Measurements from ENCODE around the gene PAN2. TPM values are rescaled to one million over a fixed set of nuclear protein-coding genes. Genes with fewer than 3 reads are reported as not detected.

Gene PAN2
- total RNA-seq, 1 experiment from 2014 or later, result 35.4 TPM

GRCh38 chr12:56351325-56351724 lies 17.5 kb upstream of the PAN2 start:
- H2AK5ac ChIP-seq (ENCODE audit: insufficient read length, low read length), result no peak overlapping the region
- no peak overlapping the region for H2BK5ac ChIP-seq (ENCODE audit: insufficient read length, low read length)
- H3K23ac ChIP-seq (ENCODE audit: insufficient read length, low read depth, low read length), result no peak overlapping the region
- no peaks in the 10 kb centered on the region for H4K20me1 ChIP-seq (ENCODE audit: control insufficient read depth, insufficient read depth, insufficient read length)
- no peaks in the 10 kb centered on the region for H3K27me3 ChIP-seq (ENCODE audit: insufficient read depth, low read length)
- no peaks in the 10 kb centered on the region for H3K79me1 ChIP-seq (ENCODE audit: insufficient read depth, low read depth, low read length, poor library complexity, severe bottlenecking)
- H2BK120ac ChIP-seq (ENCODE audit: low read depth, low read length, poor library complexity, severe bottlenecking), result no peak overlapping the region
- H3K4me1 ChIP-seq (ENCODE audit: insufficient read depth, low read length), result no peaks in the 10 kb centered on the region
- peaks cover 19 to 82% (median 73%) of the 10 kb centered on the region in 3 experiments; a peak in 6 of 7 replicates for H3K36me3 Mint-ChIP-seq (ENCODE audit: insufficient read depth in 1 of 3, low read depth in 3 of 3)
- no peak for DNase-seq
- H3T11ph ChIP-seq (ENCODE audit: low read length), result no peak overlapping the region
- no peak overlapping the region for H3K4ac ChIP-seq (ENCODE audit: low read depth, low read length)
- no peaks in the 10 kb centered on the region for H3K79me2 ChIP-seq (ENCODE audit: insufficient read depth, low read length)
- no peak overlapping the region for H4K8ac ChIP-seq (replicated peaks; ENCODE audit: insufficient read length, low read depth, low read length)
- H2AFZ ChIP-seq (ENCODE audit: low read length), result no peak overlapping the region
- H3K9me3 Mint-ChIP-seq, result no peaks in the 10 kb centered on the region
- H3K4me1 Mint-ChIP-seq, result no peaks in the 10 kb centered on the region
- H3K4me3 Mint-ChIP-seq, result no peak overlapping the region
- H2BK12ac ChIP-seq (ENCODE audit: insufficient read length, low read depth, low read length), result no peak overlapping the region
- no peaks in the 10 kb centered on the region for H3K27me3 Mint-ChIP-seq (ENCODE audit: low read depth)
- H2BK20ac ChIP-seq (ENCODE audit: low read depth, low read length, poor library complexity, severe bottlenecking), result no peak overlapping the region
- no peak overlapping the region for H4K91ac ChIP-seq (ENCODE audit: insufficient read length, low read depth, low read length)
- H3K23me2 ChIP-seq (ENCODE audit: insufficient read length, low read depth, low read length, poor library complexity, severe bottlenecking), result no peaks in the 10 kb centered on the region
- no peak overlapping the region for H2BK15ac ChIP-seq (ENCODE audit: low read depth, low read length)
- no peak overlapping the region for H3K9ac ChIP-seq (ENCODE audit: extremely low read depth, insufficient read length, low read length)
- H3K27ac ChIP-seq (ENCODE audit: insufficient read length, low read depth, low read length), result no peak overlapping the region
- H3K4me2 ChIP-seq (ENCODE audit: insufficient read depth, insufficient read length, low read length), result no peak overlapping the region
- TF ChIP-seq CTCF (conservative IDR thresholded peaks at IDR 0.05), result no peak
- H3K18ac ChIP-seq (ENCODE audit: insufficient read length, low read depth, low read length), result no peak overlapping the region
- no peak overlapping the region for H3K27ac Mint-ChIP-seq
- H3K14ac ChIP-seq (ENCODE audit: insufficient read depth, low read length), result no peak overlapping the region
- H3K56ac ChIP-seq (ENCODE audit: insufficient read length, low read depth, low read length), result no peak overlapping the region
- no CpG with 5 or more reads among the region's 2 CpGs for WGBS (ENCODE audit: extremely low coverage, insufficient read length, low lambda C conversion rate)
- H4K5ac ChIP-seq (ENCODE audit: insufficient read length, low read depth, low read length), result no peak overlapping the region
- no peaks in the 10 kb centered on the region for H3K9me3 ChIP-seq (ENCODE audit: control insufficient read depth, low read depth, low read length)

All from H9 (cell line).